Cerebellar cortex (tissue), 1 donor: ENCODE measurements around the gene MOB1B.
"Not testable (repeated sequence)": the region's sequence is repeated elsewhere in the genome, so short reads cannot be mapped to it uniquely, and the experiment has no call there.

Experiments
- DNase-seq: peaks from one replicate; pipeline ENCODE4 v3.0.0-alpha.2; 2015; ENCODE audit warnings: low spot score

Gene MOB1B

GRCh38 chr4:70956549-70957210 is 54.5 kb downstream of the MOB1B start:
- DNase-seq = no peak

GRCh38 chr4:70958681-70959080 is 56.5 kb downstream of the MOB1B start:
- DNase-seq = no peak

- no peak for DNase-seq
Measured at GRCh38 chr4:70969076-70969475, 66.9 kb downstream of the MOB1B start.

GRCh38 chr4:70976252-70976651 is 74.1 kb downstream of the MOB1B start:
- no peak for DNase-seq

- DNase-seq = no peak
Measured at GRCh38 chr4:70979445-70980008, 77.4 kb downstream of the MOB1B start.

- no peak for DNase-seq
Measured at GRCh38 chr4:70980196-70980595, 78.0 kb downstream of the MOB1B start.

- DNase-seq = no peak
Measured at GRCh38 chr4:70984106-70984505, 81.9 kb downstream of the MOB1B start.

- DNase-seq = no peak
Measured at GRCh38 chr4:70984589-70984988, 82.4 kb downstream of the MOB1B start.

GRCh38 chr4:70991596-70991995 is 89.4 kb downstream of the MOB1B start:
- DNase-seq = no peak

GRCh38 chr4:70992391-70992881 is 90.3 kb downstream of the MOB1B start:
- peak; percentile 50 for DNase-seq

GRCh38 chr4:70993181-70994068 is 91.3 kb downstream of the MOB1B start, which contains the start of gene DCK:
TSS of gene DCK (plus strand) at chr4:70993649. CDS start at chr4:70993836, 187 bp downstream.
- DNase-seq = peak; percentile 87

GRCh38 chr4:70994069-70994366 is 91.8 kb downstream of the MOB1B start:
- DNase-seq = no peak

- no peak for DNase-seq
Measured at GRCh38 chr4:70994387-70995099, 92.4 kb downstream of the MOB1B start.

- no peak for DNase-seq
Measured at GRCh38 chr4:70996018-70996360, 93.8 kb downstream of the MOB1B start.

- DNase-seq = no peak
Measured at GRCh38 chr4:70997036-70997435, 94.9 kb downstream of the MOB1B start.

- no peak for DNase-seq
Measured at GRCh38 chr4:70997546-70997945, 95.4 kb downstream of the MOB1B start.

- DNase-seq = not testable (repeated sequence)
Measured at GRCh38 chr4:70999639-71000038, 97.5 kb downstream of the MOB1B start.

- not testable (repeated sequence) for DNase-seq
Measured at GRCh38 chr4:71001363-71001762, 99.2 kb downstream of the MOB1B start.

GRCh38 chr4:71004281-71004851 is 102.2 kb downstream of the MOB1B start:
- DNase-seq = no peak

GRCh38 chr4:71005025-71005424 is 102.9 kb downstream of the MOB1B start:
- not testable (repeated sequence) for DNase-seq

- no peak for DNase-seq
Measured at GRCh38 chr4:71006203-71006907, 104.2 kb downstream of the MOB1B start.
